ENCODE data around the gene RNF220. TPM values are rescaled to one million over a fixed set of nuclear protein-coding genes. Genes with fewer than 3 reads are reported as not detected.

The RNF220 gene
- total RNA-seq, 1 donor, result 53.2 TPM

- peaks cover 38% of the 10 kb centered on the region for H3K4me1 ChIP-seq (ENCODE audit: insufficient read depth, low read length)
- no peak overlapping the region for H3K27ac ChIP-seq (ENCODE audit: low read depth, low read length)
- H3K27me3 ChIP-seq (ENCODE audit: insufficient read depth, low read length), result no peaks in the 10 kb centered on the region
- H3K79me2 ChIP-seq (ENCODE audit: insufficient read depth, low read length), result no peaks in the 10 kb centered on the region
- no peak overlapping the region for H3K4me3 ChIP-seq (ENCODE audit: insufficient read depth, low read length)
- DNase-seq (ENCODE audit: insufficient read length, low spot score, missing footprints), result peak; percentile 32
- no peaks in the 10 kb centered on the region for H3K9me3 ChIP-seq (ENCODE audit: low read depth, low read length)
- H3K4me2 ChIP-seq (ENCODE audit: insufficient read depth, low read length), result no peak overlapping the region
- H2AFZ ChIP-seq (ENCODE audit: low read length), result no peak overlapping the region
- no peak for TF ChIP-seq CTCF (IDR thresholded peaks at IDR 0.05; ENCODE audit: extremely low read depth, low read depth, low read length)
- no peaks in the 10 kb centered on the region for H3K36me3 ChIP-seq (ENCODE audit: insufficient read depth, low read length)
- no peaks in the 10 kb centered on the region for H4K20me1 ChIP-seq (ENCODE audit: insufficient read depth, low read length)
Observed at GRCh38 chr1:44624268-44624901, 219.3 kb downstream of the RNF220 start.

- TF ChIP-seq CTCF (IDR thresholded peaks at IDR 0.05; ENCODE audit: extremely low read depth, low read depth, low read length), result no peak
- no peak overlapping the region for H2AFZ ChIP-seq (ENCODE audit: low read length)
- no peaks in the 10 kb centered on the region for H3K36me3 ChIP-seq (ENCODE audit: insufficient read depth, low read length)
- no peak overlapping the region for H3K4me3 ChIP-seq (ENCODE audit: insufficient read depth, low read length)
- H3K4me1 ChIP-seq (ENCODE audit: insufficient read depth, low read length), result peaks cover 38% of the 10 kb centered on the region
- peak; percentile 60 for DNase-seq (ENCODE audit: insufficient read length, low spot score, missing footprints)
- H3K9me3 ChIP-seq (ENCODE audit: low read depth, low read length), result no peaks in the 10 kb centered on the region
- no peaks in the 10 kb centered on the region for H4K20me1 ChIP-seq (ENCODE audit: insufficient read depth, low read length)
- H3K27ac ChIP-seq (ENCODE audit: low read depth, low read length), result no peak overlapping the region
- H3K27me3 ChIP-seq (ENCODE audit: insufficient read depth, low read length), result no peaks in the 10 kb centered on the region
- no peaks in the 10 kb centered on the region for H3K79me2 ChIP-seq (ENCODE audit: insufficient read depth, low read length)
- H3K4me2 ChIP-seq (ENCODE audit: insufficient read depth, low read length), result no peak overlapping the region
Observed at GRCh38 chr1:44625348-44625747, 220.3 kb downstream of the RNF220 start.

- Histone ChIP-seq H3K4me2 (ENCODE audit: insufficient read depth, low read length) (peak overlapping the region; percentile 45), H3K27me3 (ENCODE audit: insufficient read depth, low read length) (no peaks in the 10 kb centered on the region), H3K4me3 (ENCODE audit: insufficient read depth, low read length) (no peak overlapping the region), H3K9me3 (ENCODE audit: low read depth, low read length) (no peaks in the 10 kb centered on the region), H3K27ac (ENCODE audit: low read depth, low read length) (peak overlapping the region; percentile 93), H4K20me1 (ENCODE audit: insufficient read depth, low read length) (peaks cover 4% of the 10 kb centered on the region), H3K36me3 (ENCODE audit: insufficient read depth, low read length) (peaks cover 8% of the 10 kb centered on the region), H3K79me2 (ENCODE audit: insufficient read depth, low read length) (peaks cover 17% of the 10 kb centered on the region), H2AFZ (ENCODE audit: low read length) (no peak overlapping the region), H3K4me1 (ENCODE audit: insufficient read depth, low read length) (peaks cover 46% of the 10 kb centered on the region)
- TF ChIP-seq CTCF (IDR thresholded peaks at IDR 0.05; ENCODE audit: extremely low read depth, low read depth, low read length), result no peak
- DNase-seq (ENCODE audit: insufficient read length, low spot score, missing footprints), result peak; percentile 94
Observed at GRCh38 chr1:44628962-44629756, 224.1 kb downstream of the RNF220 start.

- H3K79me2 ChIP-seq (ENCODE audit: insufficient read depth, low read length), result peaks cover 27% of the 10 kb centered on the region
- H3K36me3 ChIP-seq (ENCODE audit: insufficient read depth, low read length), result peaks cover 14% of the 10 kb centered on the region
- H3K27ac ChIP-seq (ENCODE audit: low read depth, low read length), result peak overlapping the region; percentile 93
- H2AFZ ChIP-seq (ENCODE audit: low read length), result no peak overlapping the region
- peak overlapping the region; percentile 45 for H3K4me2 ChIP-seq (ENCODE audit: insufficient read depth, low read length)
- H4K20me1 ChIP-seq (ENCODE audit: insufficient read depth, low read length), result peaks cover 11% of the 10 kb centered on the region
- H3K4me1 ChIP-seq (ENCODE audit: insufficient read depth, low read length), result peaks cover 46% of the 10 kb centered on the region
- no peak for TF ChIP-seq CTCF (IDR thresholded peaks at IDR 0.05; ENCODE audit: extremely low read depth, low read depth, low read length)
- H3K4me3 ChIP-seq (ENCODE audit: insufficient read depth, low read length), result no peak overlapping the region
- no peak for DNase-seq (ENCODE audit: insufficient read length, low spot score, missing footprints)
- no peaks in the 10 kb centered on the region for H3K27me3 ChIP-seq (ENCODE audit: insufficient read depth, low read length)
- no peaks in the 10 kb centered on the region for H3K9me3 ChIP-seq (ENCODE audit: low read depth, low read length)
Observed at GRCh38 chr1:44630116-44630515, 225.1 kb downstream of the RNF220 start.

Data from osteoblast (primary cell).